GM19023 (cell line): ENCODE data around the gene CRYBG2.

Source experiments
- ATAC-seq: cut with Tn5 transposase; IDR thresholded peaks from one replicate; pipeline ENCODE4 v1.9.1; 2021; ENCODE audit warnings: mild to moderate bottlenecking, moderate library complexity; ENCODE audit not compliant: unreplicated experiment

Gene CRYBG2

DNA sequence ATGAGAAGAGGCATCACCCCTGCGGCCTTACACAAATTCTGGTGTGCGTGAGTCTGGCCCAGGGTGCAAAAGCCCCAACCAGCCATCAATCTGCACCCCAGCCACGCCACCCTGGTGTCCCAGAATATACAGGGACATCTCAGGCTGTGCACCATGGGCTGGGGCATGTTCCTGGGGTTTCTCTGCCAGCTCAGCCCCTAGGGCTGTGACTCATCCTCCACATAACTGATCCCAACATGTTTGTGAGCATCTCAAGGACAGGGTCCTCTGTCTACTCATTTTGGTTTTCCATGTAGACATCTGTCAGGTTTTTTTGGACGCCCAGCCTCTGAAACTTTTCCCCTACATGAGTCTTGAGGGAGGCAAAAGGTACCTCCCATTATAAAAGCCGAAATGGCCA is 18.1 kb upstream of the CRYBG2 start:
- ATAC-seq: no peak

DNA sequence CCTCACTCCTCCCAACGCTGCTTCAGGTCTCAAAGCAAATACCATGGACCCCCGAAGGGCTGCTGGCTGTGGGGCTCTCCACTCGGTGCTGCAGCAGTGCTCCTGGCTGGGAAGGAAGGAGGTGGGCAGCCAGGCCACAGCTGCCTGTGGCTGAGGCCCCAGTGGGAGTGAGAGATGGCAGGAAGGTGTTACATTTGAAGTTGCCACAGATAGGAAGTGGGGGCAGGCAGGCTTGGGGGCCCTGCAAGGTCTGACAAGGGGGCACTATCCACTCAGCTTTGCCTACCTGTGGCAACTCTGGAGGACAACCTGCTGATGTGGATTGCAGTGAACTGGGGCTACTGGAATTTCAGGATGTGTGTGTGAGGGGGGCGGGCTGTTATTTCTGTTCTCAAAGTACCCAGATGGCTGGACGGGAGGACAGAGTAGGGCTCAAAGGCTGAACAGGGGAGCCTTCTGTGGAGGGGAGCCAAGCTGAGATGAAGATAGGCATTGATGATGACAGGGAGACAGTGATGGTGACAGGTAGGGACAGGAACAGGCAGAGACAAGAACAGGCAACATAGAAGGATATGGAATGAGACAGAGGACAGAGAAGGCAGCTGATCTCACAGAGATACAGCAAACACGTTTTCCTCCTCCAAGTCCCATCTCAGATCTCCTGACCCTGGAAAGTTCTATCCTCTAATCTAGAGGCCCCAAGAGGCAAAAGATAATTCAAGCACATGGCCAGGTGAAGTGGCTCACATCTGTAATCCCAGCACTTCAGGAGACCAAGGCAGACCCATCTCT is 16.9 kb upstream of the CRYBG2 start:
- ATAC-seq: no peak

DNA sequence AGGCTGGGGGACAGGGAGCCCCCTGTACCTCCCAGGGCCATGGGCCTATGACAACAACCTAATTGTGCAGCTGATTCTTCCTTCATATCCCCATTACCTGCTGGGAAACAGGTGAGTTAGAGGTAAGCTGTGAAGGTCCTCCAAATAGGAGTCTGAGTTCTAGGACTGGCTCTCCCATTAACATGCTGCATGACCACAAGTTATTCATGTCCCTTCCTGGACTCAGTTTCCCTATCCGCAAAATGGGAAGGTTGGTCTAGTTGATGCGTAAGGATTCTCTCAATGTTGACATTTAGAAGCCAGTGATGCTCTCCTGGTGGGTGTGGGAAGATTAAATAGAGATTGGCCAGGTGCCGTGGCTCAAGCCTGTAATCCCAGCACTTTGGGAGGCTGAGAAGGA is 14.6 kb upstream of the CRYBG2 start:
- ATAC-seq: no peak

DNA sequence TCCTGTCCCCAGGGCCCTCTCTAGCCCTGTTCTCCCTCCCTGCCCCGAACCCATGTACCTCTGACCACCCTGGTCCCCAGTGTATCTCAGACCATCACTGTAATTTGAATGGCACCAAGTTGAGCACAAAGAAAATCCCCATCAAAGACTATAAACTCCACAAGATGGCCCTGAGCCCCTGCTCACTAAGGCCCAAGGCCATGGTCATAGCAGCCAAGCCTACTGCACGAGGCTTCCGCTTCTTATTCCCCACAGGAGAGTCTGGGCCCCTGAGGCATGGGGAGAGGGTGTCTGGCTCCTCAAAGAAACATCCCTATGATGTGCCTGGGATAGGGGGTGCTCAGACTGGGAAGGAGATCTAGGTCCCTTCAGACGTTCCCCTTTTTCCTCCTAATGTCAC is 14.1 kb upstream of the CRYBG2 start:
- no peak for ATAC-seq

DNA sequence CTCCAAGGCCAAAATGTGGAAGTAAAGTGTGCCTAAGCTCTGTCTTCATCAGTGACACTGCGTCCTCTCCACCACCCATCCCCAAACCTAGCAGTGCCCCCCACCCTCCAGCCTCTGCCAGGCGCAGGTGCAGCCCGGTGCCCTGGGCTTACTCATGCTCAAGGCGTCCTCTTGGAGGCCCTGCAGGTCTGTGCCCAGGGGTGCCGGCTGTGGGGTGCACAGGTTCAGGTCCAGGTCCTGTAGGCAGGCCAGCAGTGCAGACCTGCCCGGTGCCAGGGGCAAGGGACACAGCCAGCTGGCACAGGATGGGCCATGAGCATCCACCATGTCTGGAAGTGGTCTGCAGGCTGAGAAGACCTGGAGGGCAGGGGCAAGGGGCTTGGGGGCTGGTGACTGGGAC is 13.5 kb upstream of the CRYBG2 start:
- ATAC-seq: no peak

DNA sequence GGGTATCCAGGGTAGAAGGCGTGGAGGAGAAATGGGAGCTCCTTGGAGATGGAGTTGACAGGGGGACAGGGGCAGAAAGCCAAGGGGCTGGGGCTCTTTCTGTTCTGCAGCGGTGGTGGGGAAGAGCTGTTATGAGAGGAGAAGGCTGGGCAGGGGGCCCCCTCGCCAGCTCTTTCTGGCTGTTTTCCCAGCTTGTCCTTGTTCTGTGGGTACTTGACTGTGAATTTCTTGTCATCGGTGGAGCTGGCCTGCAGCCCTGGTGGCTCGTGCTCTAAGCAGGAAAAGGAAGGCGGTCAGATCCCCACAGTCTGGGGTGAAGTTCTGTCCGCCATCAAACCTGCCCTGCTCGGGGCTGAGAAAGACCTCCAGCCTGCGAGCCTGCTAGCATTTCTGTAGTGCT is 11.0 kb upstream of the CRYBG2 start:
- ATAC-seq: no peak

DNA sequence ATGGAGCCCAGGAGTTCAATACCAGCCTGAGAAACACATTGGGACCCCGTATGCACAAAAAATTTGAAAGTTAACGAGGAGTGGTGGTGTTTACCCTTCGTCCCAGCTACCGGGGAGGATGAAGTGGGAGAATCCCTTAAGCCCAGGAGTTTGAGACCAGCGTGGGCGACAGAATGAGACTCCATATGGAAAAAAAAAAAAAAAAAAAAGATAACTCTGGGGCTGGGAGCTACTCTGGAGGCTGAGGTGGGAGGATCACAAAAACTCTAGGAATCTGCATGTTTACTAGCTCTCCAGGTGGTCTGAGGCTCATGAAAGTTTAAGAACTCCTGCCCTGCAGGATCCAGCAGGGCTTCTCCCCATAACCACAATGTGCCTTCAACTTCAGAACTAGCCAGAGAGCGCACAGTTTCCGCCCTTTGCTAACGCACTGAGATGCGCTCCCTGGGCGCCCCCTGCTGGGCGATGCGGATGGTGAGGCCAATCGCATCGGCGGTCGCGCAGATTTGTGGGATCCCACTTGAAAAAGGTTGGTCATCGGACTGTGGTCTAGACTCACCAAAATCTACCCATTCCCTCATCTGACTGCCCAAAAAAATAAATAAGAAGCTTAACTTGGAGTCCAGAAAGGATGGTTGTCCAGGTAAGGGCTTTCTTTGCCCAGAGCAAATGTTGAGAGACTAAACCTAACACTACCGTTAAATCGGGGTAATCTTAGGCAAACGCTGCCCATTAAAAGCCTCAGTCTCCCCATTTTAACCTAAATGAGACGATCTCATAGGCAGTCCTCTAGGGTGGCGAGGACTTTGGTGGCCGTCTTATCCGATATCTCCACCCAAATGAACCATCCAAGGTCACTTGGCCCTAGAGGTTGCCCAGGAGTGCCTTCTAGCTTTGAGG is 9.9 kb upstream of the CRYBG2 start:
- no peak for ATAC-seq

DNA sequence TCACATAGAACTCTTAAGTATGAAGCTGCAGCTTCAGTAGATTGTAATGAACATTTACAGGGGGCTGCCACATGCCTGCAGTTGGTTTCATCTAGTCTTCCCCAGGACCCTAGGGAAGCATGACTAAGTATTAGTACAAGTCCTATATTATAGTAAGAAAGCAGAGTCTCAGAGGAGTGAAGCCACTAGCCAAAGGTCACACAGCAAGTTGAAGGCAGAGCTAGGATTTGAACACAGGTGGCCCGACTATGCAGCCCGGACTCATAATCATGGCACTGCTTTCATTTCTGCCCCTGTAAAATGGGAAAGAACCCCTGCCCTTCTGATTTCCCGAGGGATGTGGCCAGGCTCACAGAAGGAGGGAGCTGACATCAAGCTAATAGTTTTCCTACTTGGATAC is 8.4 kb upstream of the CRYBG2 start:
- ATAC-seq: no peak

DNA sequence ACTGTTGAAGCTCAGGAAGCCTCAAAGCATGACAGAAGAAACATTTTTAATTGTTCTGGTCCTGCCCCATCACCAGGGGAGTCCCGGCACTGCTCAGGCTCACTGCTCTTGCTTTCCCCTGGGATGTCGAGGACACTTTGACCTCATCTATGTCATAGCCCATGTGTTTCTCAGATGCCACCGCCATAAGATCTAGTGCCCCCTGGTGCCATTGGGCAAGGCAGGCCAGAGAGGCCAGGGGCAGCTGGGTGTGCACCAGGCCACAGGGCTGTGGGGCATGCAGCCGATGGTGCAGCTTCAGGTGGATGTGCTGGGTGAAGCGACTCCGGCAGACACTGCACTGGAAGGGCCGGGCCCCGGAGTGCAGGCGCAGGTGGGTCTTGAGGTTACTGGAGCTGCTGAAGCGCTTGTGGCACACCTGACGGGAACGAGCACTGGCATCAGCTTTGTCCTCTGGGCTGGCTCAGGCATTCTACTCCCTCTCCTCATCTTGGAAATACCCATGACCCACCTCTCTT is 7.7 kb upstream of the CRYBG2 start:
- no peak for ATAC-seq

DNA sequence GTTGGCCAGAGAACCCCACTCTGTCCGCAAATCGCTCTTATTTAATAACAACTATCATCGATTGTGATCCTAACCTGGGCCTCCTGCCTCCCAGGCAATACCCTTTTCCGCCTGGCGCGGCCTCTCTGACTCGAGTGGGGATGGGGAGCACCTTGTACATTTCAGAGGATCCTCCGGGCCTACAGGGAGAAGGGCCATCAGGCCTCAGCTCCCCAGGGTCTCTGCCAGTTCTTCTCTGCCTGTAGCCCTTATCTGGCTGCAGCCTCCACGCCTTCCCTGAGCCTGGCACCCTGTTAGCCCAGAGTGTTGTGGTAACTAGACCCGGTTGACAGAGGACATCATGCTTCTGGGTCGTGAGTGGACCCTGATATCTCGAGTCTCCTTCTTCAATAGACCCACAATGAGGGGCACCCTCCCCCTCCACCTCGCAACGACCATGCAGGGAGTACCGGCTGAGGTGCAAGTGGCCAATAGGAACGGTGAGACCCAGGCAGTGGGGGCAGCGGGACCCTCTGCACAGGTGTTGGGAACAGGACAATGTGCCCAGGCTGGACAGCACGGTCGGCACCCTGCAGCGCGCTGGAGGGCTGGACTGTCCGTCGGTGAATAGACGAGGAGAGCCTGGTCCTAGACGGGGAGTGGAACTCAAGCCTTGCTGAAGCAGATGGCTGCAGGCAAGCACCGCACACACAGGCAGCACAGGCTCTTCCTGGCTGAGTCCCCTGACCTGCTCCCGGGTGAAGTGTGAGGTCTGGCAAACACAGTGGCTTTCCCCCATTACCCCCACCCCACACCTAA is 7.1 kb upstream of the CRYBG2 start:
- no peak for ATAC-seq

DNA sequence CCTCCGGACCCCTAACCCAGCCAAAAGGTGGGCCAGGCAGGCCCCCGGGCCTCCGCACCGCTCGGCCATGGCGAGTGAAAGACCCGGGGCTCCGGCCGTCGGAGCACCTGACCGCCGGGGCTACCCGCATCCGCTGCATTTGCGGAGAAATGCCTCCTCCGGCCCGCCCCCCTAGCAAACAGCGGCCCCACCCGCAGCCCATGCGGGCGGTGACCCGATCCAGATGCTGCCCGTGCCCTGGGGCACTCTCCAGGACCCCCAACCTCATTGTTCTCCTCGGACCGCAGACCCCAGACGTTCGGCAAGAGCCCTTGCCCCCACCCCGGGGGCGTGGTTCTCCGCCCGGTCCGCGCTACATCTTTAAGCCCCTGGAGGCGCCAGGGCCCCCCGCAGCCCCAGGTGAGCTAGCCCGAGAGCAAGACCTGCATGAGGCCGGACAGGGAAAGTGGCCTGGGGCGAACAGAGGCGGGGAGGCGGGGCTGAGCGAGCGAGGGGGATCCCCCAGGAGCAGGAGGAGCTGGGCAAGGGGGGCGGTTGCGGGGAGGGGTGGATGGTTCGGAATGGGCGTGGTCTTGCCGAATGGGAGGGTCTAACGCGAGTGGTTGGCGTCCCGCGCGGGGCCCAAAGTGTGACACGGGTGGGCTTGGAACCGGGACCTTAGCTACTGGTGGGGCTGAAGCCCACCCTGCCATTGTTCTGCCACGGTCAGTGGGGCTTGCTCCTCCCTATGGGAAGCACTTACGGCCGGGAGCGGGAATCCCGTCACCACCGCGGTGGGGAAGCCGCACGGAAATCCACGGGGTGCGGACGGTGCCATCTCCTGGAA is 6.3 kb upstream of the CRYBG2 start:
- ATAC-seq: no peak

DNA sequence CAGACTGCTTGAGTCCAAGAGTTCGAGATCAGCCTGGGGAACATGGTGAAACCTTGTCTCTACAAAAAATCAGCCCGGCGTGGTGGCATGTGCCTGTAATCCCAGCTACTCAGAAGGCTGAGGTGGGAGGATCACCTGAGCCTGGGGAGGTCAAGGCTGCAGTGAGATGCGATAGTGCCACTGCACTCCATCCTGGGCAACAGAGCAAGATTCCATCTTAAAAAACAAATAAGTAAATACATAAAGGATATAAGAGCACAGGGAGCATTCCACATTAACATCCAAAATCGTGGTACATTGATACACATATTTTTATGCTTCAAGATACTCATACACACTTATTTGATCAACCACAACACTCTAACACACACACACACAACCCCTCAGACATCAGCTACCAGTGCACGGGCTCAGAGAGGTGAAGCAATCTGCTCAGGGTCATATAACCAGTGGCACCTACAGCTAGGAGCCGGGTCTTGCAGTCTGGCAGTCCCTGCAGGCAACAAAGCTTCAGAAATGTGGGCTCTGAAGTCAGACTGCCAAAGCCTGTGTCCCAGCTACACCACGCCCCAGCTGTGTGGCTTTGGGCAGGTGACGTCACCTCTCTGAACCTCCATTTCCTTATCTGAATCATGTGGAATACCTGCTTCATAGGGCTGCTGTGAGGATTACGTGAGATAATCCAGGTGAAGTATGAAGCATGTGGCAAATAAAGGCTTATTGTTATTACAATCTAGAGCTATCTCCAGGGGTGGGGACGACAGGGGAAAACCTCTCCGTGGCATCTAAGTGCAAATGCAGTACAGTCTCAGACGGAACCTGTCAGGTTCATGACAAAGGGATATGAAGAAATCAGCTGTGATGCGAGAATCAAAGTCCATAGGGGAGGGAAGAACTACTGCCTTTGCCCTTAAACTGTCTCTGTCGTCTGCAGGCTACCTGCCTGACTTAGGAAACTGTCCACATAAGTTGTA is 4.8 kb upstream of the CRYBG2 start:
- ATAC-seq: no peak

DNA sequence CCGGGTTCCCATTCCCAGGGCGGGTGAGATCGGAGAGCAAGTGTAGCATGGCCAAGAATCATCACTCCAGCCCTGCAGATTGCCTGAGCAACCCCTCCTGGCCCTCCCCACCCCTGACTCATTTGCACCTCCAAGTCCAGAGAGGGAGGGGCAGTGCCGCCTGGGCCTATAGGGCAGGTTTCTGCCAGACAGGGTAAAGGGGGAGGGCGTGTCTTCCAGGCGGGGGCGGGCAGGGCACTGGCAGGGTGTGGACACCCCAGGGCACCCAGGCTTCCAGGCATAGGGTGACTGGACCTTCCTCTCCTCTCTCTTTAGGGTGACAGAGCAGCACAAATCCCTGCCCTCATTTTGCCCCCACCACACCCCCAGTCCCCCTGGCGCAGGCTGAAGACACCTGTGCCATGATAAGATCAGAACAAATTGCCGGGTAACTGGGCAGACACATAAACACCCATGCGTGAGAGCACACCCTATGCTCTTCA is 3.2 kb upstream of the CRYBG2 start:
- ATAC-seq: no peak

DNA sequence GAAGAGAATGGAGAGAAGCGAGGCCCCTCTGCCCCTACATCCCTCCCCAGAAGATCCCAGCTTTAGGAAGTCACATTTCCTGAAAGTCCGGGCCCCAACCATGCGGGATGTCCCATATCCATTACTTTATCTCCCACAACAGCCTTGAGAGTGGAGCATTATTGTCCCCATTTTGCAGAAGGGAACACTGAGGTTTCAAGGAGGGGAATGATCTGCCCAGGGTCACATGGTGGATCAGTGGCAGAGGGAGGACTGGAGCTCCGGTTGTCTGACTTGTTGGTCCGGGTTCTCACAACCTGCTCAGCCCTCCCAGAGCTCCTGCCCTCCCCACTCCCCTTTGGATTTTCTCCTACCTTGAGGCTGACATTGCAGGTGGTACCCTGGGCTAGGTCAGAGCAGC is 2.2 kb upstream of the CRYBG2 start:
- no peak for ATAC-seq

DNA sequence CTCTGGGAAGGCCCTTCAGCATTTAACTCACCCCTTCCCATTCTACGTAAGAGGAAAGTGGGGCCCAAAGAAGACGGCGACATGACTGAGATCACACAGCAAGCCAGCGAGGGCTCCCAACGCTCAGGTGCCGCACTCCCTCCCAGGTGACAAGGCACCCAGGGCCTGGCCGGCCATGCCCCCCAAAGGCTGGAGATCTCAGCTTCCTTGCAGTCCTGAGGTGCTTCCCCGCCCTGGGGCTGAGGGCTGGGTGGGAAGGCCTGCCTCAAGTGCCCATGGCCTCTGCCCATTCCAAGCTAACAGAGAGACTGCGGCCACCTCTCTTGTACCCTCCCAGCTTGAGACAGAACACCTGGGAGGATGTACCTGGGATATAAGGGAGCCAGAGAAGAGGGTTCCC is 1.0 kb upstream of the CRYBG2 start:
- ATAC-seq: no peak

DNA sequence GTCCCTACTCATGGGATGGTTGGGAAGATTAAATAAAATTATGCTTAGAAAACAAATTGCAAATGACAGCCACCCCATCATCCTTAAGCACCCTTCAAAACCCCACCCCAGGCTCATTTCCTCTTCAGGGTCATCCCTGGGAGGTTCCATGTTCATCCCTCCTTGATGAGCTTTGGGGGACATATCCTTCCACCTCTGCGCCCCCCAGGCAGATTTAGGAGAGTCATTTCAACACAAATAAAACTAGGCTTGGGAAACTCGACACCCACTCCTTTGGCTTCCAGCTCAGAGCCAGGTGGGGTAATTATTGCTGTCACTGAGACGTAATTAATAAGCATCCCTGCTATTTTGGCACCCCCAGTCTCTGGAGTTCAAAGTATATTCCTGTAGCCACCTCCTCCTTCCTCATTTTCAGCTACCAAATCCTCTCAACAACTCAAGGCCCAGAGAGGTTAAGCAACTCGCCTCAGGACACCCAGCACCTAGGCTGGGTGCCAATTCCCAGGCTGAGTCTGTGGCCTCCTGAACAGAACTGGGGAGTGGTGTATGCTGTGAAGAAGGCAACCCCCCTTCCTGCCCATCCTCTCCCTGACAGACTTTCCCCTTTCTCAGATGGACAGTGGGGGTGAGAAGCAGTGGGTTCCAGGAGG is 595 bp downstream of the CRYBG2 start:
- ATAC-seq: no peak

DNA sequence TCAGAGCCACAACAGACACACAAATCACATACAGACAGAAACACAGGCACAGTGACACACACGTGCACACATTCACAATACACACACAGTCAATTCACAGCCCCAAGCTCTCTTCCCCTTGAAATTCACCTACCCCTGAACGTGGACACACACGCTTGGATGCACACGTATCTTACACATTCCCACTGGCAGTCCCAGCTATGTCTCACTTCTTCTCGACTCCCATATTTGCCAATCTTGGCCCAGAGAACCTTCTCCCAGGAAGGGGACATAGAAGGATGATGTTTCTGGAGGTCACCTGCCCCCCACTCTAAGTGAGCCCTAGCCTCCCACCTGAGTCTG is 1.6 kb downstream of the CRYBG2 start:
- no peak for ATAC-seq

DNA sequence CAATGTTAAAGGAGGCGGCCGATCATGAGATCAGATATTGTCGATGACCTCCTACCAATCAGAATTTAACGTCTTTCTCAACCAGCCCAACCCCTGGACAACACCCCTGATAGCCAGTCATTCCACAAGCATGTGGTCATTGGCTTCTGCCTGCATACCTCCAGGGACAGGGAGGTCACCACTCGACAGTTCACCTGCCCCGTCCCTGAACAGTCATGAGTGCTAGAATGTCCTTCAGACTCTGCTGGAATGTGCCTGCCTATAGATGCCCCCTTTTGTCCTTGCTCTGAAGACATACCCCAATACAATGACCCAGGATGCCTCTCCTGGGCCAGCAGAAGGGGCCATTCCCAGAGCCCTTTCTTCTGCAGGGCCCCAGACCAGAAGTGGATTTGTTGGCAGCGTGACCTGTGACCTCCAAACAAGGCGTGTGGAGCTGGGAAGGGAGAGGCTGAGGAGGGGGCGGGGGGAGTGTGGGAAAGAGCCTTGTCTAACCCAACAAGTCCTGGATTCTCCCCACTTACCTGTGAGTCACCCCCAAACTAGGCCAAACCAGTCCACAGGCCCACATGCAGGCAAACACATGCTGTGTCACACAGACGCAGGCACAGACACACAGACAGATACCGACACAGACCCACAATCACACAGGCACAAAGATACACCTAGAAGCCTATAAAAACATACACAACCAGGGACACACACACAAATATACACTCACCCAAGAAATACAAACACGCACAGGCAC is 2.2 kb downstream of the CRYBG2 start:
- ATAC-seq: no peak
